Activated T-helper 9 cell treated with anti-CD3 and anti-CD28 coated beads, Interleukin-2, amount 50 U/mL, for 16 hours (primary cell): ENCODE results near the gene FIGLA.

Experiments
- DNase-seq: peaks from one replicate; pipeline ENCODE4 v3.0.0-alpha.2; 2020; ENCODE audit warnings: low read depth

FIGLA gene

GRCh38 chr2:70775141-70775540, 15.3 kb downstream of the FIGLA start:
- DNase-seq: no peak

DNA sequence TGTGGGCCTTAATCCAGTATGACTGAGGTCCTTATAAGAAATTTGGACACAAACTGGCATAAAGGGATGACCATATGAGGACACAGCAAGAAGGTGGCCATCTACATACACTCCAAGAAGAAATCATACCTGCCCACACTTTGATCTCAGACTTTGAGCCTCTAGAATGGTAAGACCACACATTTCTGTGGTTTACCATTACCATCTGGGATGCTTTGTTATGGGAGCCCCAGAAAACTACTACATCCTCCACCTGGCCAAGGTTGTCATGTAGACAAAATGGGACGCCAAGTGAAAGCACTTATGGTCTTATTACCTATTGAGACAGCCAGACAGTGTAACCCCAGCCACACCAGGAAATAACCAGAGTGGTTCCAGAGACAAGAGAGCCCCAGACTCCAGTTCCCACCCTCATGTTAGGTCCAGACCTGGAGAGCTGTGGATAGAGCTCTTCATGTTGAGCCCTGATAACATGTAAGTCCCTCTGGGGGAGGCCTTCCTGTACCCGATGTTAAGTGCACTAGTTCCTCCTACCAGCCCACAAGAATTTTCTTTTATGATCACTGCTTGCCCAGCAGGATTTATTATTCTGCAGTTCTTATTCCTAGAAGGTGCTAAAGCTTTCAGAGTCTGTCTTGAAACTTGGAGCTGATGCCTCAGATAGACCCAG, 17.8 kb downstream of the FIGLA start:
- DNase-seq: no peak

DNA sequence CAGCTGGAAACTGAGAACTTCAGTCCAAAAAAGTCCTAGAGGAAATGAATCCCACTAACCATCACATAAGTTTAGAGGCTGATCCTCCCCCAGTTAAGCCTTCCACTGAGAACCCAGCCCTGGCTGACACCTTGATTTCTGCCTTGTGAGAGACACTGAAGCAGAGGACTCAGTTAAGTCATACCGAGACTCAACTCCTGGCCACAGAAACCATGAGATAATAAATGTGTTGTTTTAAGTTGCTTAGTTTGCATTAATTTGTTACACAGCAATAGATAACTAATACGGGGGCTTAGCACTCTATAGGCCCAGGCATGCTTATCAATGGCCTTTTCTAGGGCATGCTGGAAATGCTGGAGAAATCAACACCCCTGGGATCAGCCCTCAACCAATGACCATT, 19.0 kb downstream of the FIGLA start:
- no peak for DNase-seq

- DNase-seq: no peak
Observed at GRCh38 chr2:70769450-70769849, 21.0 kb downstream of the FIGLA start.

GRCh38 chr2:70768590-70769085, 21.8 kb downstream of the FIGLA start:
- no peak for DNase-seq

GRCh38 chr2:70767699-70768589, 22.5 kb downstream of the FIGLA start, which contains the start of gene ADD2:
Gene ADD2 (minus strand): TSS chr2:70768200. CDS start chr2:70706408, 61,792 bp downstream.
- DNase-seq: no peak

DNA sequence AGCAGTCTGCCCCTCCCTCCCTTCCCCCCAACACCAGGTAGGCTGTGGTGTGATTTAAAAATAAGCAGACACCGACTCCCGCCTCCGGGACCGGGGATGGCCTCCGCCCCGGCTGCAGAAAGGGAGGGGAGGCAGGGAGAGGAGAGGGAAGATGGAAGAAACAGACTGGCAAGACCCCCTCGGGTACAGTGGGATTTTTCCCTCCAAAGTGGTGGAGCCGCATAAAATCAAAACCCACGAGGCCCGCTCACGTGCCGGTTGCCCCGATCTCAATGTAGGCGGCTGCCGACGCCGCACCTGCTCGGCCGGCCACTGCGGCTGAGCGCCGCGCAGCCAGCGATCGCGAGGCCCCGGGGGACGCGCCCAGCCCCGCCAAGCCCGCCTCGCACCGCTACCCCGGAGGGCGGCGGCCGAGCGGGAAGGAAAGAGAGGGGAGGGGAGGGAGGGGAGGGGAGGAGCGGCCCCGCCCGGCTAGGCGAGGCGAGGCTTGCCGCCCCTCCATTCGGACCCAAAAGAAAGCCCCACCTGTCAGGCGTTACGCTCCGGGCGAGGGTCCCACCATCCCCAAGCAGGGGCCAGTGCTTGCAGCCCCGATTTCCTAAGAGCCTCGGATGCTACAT, 23.3 kb downstream of the FIGLA start:
- no peak for DNase-seq

DNA sequence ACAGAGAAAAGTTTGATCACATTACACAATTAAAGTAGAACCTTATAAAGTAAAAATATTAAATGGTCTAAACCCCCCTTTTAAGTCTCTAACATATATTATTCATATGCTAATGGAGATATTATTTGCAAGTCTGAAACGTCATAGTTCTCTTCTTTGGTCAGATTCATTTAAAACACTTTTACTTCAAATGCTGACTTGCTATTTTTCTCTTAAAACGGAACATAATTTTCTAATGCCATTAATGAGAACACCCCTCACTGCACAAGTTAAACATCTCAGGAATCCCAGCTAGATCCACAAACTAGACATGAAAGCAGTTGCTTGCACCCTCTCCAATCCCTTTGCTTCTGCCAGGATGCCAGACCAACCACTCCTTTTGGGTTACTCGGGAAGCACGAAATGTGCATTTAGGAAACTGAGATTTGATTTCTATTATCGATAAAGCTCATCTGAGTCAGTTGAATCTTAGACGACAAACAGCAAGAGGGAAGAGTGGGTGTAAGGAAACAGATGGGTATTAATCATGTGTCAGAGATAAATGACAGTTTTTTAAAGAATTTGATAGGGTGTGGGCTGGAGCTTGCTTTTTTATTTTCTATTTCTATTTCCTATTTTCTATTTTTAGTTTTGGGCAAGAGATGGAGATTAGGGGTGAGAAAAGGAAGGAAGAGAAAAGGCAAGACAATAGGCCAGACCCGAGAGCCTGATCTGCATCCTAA, 23.9 kb downstream of the FIGLA start:
- DNase-seq: no peak

DNA sequence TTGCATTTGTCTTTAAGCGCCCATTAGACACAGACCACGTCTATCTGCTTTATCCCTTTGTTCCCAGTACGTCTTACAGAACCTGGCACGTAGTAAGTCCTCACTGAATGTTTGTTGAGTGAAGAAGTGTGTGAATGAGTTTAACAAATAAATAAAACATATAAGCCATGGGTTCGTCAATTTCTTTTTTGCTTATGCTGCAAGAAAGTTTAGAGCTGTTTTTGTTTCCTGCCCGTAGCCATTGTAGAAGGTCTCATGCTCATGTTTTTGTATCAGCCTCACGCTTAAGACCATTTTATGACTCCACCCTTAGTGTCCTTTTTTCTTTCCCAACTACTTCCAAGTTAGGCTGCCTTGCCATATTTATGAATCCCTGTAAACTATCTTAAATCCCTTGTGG, 24.9 kb downstream of the FIGLA start:
- DNase-seq: no peak

GRCh38 chr2:70759446-70759845, 31.0 kb downstream of the FIGLA start:
- no peak for DNase-seq

GRCh38 chr2:70757966-70758365, 32.5 kb downstream of the FIGLA start:
- DNase-seq: no peak

- no peak for DNase-seq
Observed at GRCh38 chr2:70757360-70757759, 33.1 kb downstream of the FIGLA start.

GRCh38 chr2:70756128-70756527, 34.3 kb downstream of the FIGLA start:
- DNase-seq: no peak

DNA sequence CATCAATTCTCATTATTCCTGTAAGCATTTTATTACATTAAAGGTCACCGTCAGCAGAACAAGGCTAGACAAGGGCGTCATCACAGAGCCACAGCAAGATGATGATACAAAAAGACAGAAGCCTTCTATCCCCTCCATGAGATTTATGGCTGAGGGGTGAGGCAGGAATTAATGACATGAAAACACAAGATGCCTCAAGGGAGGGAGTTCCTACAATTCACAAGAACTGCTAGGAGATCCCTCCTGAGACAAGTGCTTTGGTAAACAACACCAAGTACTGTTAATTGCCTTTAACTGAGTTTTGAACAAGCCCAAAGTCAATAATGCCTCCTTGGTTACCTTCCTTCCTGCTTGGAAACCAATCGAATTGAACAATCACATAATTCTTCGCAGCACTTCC, 36.5 kb downstream of the FIGLA start:
- DNase-seq: no peak

DNA sequence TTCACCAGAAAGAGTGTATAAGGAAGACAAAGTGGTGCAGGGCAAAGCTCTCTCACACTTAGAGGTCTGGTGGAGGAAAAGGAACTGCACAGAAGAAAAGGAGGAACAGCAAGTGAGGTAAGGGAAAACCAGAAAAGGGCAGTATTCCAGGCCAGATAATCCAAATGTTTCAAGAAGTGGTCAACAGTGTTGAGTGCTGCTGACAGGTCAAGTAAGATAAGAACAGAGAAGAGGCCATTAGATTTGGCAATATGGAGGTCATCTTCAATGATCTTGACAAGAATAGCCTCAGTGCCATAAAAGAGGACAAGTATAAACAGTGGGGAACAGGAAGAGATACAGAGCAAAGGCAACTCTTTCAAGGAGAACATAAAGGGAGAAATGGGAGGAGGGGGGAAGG, 37.4 kb downstream of the FIGLA start:
- no peak for DNase-seq

GRCh38 chr2:70752396-70752795, 38.0 kb downstream of the FIGLA start:
- no peak for DNase-seq

GRCh38 chr2:70751881-70752280, 38.6 kb downstream of the FIGLA start:
- DNase-seq: no peak

- DNase-seq: no peak
Observed at GRCh38 chr2:70750320-70750719, 40.1 kb downstream of the FIGLA start.

DNA sequence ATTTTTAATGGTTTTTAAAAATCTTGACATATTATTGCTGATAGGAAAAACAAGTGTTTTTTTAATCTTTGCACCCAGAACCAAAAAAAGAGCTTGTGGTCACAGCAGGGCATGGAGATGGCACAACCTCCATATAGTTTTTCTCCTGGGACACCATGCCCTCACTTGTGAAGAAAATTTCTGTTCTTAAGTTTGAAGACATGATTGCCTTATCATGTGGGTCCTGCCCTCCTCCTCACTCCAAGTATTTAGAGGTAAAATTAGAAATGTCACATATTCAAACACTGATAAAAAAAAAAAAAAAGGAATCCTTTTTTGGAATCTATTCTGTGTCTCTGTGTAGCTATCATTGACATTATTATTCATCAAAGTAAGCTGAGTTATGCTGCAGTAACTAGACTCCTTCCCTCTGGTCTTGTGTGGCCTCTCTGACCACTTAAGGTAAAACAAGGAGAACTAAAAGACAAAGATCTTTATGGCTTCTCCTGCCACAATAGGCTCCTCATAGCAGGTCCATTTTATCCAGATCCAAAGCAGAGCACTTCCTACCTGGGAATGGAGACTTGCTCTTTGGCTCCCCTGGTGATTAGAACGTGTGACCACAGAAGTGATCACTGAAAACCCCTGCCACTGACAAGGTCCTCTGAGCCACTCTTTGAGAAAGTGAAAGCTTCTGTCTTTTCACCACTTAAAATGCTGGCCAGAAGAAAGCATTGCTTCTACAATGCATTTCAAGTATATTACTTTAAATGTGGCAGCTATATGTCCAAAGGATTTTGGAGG, 42.2 kb downstream of the FIGLA start:
- no peak for DNase-seq

DNA sequence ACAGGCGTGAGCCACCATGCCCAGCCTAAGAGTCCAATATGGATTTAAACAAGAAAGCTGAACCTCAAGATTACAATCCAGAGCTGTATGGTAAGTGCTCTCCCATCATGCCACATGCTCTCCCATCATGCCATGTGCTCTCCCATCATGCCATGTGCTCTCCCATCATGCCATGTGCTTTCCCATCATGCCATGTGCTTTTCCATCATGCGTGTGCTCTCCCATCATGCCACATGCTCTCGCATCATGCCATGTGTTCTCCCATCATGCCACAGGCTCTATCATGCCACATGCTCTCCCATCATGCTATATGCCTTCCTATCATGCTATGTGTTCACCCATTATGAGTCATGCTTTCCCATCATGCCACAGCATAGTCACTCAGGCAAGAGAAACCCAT, 43.2 kb downstream of the FIGLA start:
- no peak for DNase-seq
